Keratinocyte (primary cell): Measurements from ENCODE around the gene CREM. TPM values are rescaled to one million over a fixed set of nuclear protein-coding genes. Genes with fewer than 3 reads are reported as not detected.
A peak's percentile ranks its signal among the peaks of the same experiment; 100 is the strongest.

ENCODE experiments used
- DNase-seq: peaks from one replicate; pipeline ENCODE4 v3.0.0-alpha.2; 2011; ENCODE audit warnings: low read depth, missing footprints, low spot score
- FAIRE-seq: peaks from 2 replicates; lab custom pipeline; 2011; peaks lifted over from hg19 to GRCh38; lab: Jason Lieb, UNC
- H2AFZ ChIP-seq: 2 replicates; pipeline ENCODE4 v1.6.0; 2012; ENCODE audit warnings: low read length, control low read depth, inconsistent platforms; ENCODE audit not compliant: control insufficient read depth
- H3K27ac ChIP-seq: 2 replicates; pipeline ENCODE4 v1.5.1; 2011; ENCODE audit warnings: low read length; ENCODE audit not compliant: control insufficient read depth, insufficient read depth
- H3K27me3 ChIP-seq: 3 replicates; pipeline ENCODE4 v1.6.0; 2011; ENCODE audit warnings: low read length; ENCODE audit not compliant: control insufficient read depth, insufficient read depth; ENCODE audit errors: extremely low read depth
- H3K36me3 ChIP-seq, 2 experiments: 2 replicates in 1 of 2; 3 replicates in 1 of 2; pipeline ENCODE4 v1.5.1; 2011; ENCODE audit warnings: low read length in 2 of 2, mild to moderate bottlenecking in 1 of 2; ENCODE audit not compliant: control insufficient read depth in 2 of 2, insufficient read depth in 2 of 2; ENCODE audit errors: extremely low read depth in 1 of 2
- H3K4me1 ChIP-seq: 3 replicates; pipeline ENCODE4 v1.5.1; 2011; ENCODE audit warnings: low read length; ENCODE audit not compliant: control insufficient read depth, insufficient read depth; ENCODE audit errors: extremely low read depth
- H3K4me2 ChIP-seq: 3 replicates; pipeline ENCODE4 v1.6.0; 2011; ENCODE audit warnings: low read depth, low read length; ENCODE audit not compliant: control insufficient read depth, insufficient read depth; ENCODE audit errors: extremely low read depth
- H3K4me3 ChIP-seq, 3 experiments: fragments of 200-600 bp in 1 of 3; sonication (generic) in 1 of 3; 2 replicates in 2 of 3; 3 replicates in 1 of 3; pipeline ENCODE4 v1.5.1; 2011 to 2016; ENCODE audit warnings: low read length in 3 of 3, mild to moderate bottlenecking in 3 of 3, control low read depth in 2 of 3, inconsistent platforms in 1 of 3, low read depth in 1 of 3, mixed read lengths in 1 of 3, mixed run types in 1 of 3, moderate library complexity in 1 of 3; ENCODE audit not compliant: control insufficient read depth in 2 of 3, insufficient read depth in 2 of 3; ENCODE audit errors: extremely low read depth in 1 of 3
- H3K79me2 ChIP-seq: 2 replicates; pipeline ENCODE4 v1.6.0; 2012; ENCODE audit warnings: low read length; ENCODE audit not compliant: control insufficient read depth, insufficient read depth
- H3K9ac ChIP-seq: 3 replicates; pipeline ENCODE4 v1.6.0; 2011; ENCODE audit warnings: low read length; ENCODE audit not compliant: control insufficient read depth, insufficient read depth; ENCODE audit errors: extremely low read depth
- H3K9me1 ChIP-seq: 3 replicates; pipeline ENCODE4 v1.6.0; 2011; ENCODE audit warnings: low read length; ENCODE audit not compliant: control insufficient read depth, insufficient read depth; ENCODE audit errors: extremely low read depth
- H3K9me3 ChIP-seq: 2 replicates; pipeline ENCODE4 v1.5.1; 2012; ENCODE audit warnings: low read depth, low read length; ENCODE audit not compliant: control insufficient read depth
- H4K20me1 ChIP-seq: 3 replicates; pipeline ENCODE4 v1.6.0; 2011; ENCODE audit warnings: low read length; ENCODE audit not compliant: control insufficient read depth, insufficient read depth; ENCODE audit errors: extremely low read depth
- EZH2 ChIP-seq: IDR thresholded peaks from one replicate; pipeline ENCODE4 v1.6.1; 2012; ENCODE audit warnings: inconsistent platforms, mild to moderate bottlenecking, low read length, moderate library complexity
- dilution Hi-C: fragments of 300-500 bp; cut with MboI; formaldehyde crosslinking; loops from one replicate; pipeline ENCODE4 v1.7.0; 2020; ENCODE audit warnings: low sequenced_read_pairs; ENCODE audit not compliant: extremely low pct_ligation_motif_present
- polyA plus RNA-seq, 5 experiments: library from polyadenylated mRNA; depleted of rRNA in 3 of 5; stranded (reverse) in 3 of 5; stranded (forward) in 1 of 5; unstranded in 1 of 5; fragments of >200 nt; gene quantifications; 1 replicate in 1 of 5; 2 replicates in 3 of 5; 3 replicates in 1 of 5; pipeline versions ENCODE4 v1.2.1 to v1.2.3, GENCODE V29; 2011 to 2012; ENCODE audit warnings: missing spikeins in 2 of 5, low read depth in 1 of 5, low replicate concordance in 1 of 5
- TF ChIP-seq, protein P1 (sequence below), 3 experiments: IDR thresholded peaks in 1 of 3; conservative IDR thresholded peaks in 1 of 3; optimal IDR thresholded peaks in 1 of 3; 2 replicates in 2 of 3; 3 replicates in 1 of 3; pipeline versions ENCODE3 to v1.5.1; 2011; ENCODE audit warnings: low read length in 3 of 3, mild to moderate bottlenecking in 3 of 3, moderate library complexity in 2 of 3, control low read depth in 1 of 3, inconsistent platforms in 1 of 3; ENCODE audit not compliant: insufficient read depth in 2 of 3; ENCODE audit errors: extremely low read depth in 1 of 3

The CREM gene
- polyA plus RNA-seq, 1 donor (not counting 4 experiments of a cell fraction or from before 2014, with no cell fraction given) = 23.3 TPM

DNA sequence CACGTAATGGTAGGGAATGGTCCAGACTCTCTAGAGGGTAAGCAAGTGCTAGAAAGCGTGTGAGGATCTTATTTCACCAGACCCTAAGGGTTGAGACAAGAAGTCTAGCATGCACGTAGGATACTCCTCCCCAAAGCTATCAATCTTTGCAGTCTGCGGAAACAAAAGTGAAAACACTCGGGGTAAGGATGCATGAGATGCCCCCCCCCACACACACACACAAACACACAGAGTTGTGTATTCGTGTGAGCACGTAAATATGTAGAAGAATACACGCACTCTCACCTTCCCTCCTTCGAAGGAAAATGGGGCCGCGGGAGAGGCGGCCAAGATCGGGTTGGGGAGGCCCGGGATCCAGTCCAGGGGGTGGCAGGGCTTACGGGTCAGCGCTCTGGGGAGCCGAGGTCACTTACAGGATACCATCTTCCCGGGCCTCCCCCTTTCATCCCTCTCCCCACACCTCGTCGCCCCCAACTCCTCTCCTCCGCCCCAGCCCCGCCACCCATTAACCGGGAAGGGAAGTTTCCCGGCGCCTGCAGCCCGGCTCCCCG lies 37.0 kb upstream of the CREM start:
- peak overlapping the region; percentile 84 for H2AFZ ChIP-seq
- H3K9ac ChIP-seq = peak overlapping the region; percentile 80
- no peaks in the 10 kb centered on the region for H3K27me3 ChIP-seq
- H3K27ac ChIP-seq = peak overlapping the region; percentile 80
- DNase-seq (no peak), FAIRE-seq (no peak)
- dilution Hi-C loops = no loop called here
- H3K4me1 ChIP-seq = peaks cover 10% of the 10 kb centered on the region
- H3K4me3 ChIP-seq = peak overlapping the region; percentile 90 to 97 (median 96)
- peaks cover 0 to 1% of the 10 kb centered on the region in 2 experiments for H3K36me3 ChIP-seq
- H3K9me1 ChIP-seq = peaks cover 2% of the 10 kb centered on the region
- H3K4me2 ChIP-seq = peak overlapping the region; percentile 98
- peaks cover 51% of the 10 kb centered on the region for H3K79me2 ChIP-seq
- H4K20me1 ChIP-seq = no peaks in the 10 kb centered on the region
- TF ChIP-seq, protein P1, sequence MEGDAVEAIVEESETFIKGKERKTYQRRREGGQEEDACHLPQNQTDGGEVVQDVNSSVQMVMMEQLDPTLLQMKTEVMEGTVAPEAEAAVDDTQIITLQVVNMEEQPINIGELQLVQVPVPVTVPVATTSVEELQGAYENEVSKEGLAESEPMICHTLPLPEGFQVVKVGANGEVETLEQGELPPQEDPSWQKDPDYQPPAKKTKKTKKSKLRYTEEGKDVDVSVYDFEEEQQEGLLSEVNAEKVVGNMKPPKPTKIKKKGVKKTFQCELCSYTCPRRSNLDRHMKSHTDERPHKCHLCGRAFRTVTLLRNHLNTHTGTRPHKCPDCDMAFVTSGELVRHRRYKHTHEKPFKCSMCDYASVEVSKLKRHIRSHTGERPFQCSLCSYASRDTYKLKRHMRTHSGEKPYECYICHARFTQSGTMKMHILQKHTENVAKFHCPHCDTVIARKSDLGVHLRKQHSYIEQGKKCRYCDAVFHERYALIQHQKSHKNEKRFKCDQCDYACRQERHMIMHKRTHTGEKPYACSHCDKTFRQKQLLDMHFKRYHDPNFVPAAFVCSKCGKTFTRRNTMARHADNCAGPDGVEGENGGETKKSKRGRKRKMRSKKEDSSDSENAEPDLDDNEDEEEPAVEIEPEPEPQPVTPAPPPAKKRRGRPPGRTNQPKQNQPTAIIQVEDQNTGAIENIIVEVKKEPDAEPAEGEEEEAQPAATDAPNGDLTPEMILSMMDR (optimal IDR thresholded peaks at IDR 0.05 in 1 of 3, IDR thresholded peaks at IDR 0.05 in 1 of 3, conservative IDR thresholded peaks at IDR 0.05 in 1 of 3; ENCODE audit: extremely low read depth in 1 of 3, insufficient read depth in 2 of 3, low read length in 3 of 3) = no peak
- TF ChIP-seq EZH2 = no peak
- peaks cover 3% of the 10 kb centered on the region for H3K9me3 ChIP-seq

DNA sequence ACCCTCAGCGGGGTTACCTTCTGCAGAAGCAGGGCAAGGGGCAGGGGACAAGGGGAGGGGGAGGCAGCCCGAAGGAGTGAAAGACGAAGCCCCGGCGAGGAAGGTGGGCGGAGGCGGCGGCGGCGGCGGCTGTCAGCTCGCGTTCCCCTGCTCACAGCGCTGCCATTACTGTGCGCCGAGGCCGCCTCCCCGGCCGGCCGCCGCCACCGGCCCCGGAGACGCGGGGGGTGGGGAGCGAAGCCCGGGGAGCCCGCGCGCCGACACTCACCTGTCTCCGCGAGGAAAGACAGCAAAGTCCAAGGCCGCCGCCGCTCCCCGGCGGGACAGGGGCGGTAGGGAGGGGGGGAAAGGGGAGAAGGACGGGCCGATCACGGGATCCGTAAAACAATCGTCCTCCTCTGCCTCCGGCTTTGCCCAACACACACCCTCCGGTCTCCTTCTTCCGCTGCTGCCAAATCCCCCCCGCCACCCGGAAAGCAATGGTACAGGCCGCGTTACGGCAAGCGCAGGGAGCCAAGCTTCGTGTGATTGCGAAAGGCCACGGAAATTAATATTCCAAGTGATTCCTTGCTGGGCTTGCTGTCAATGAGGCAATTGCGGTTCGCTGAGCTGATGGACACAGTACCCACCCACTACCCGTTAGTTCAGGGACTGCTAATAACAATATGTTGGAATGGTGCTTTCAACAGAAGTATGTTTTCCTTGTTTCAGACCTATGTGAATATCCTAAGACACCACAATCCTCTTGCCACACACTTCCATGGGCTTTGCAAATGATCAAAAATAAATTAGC lies 36.3 kb upstream of the CREM start, which contains the start of gene CUL2:
Gene CUL2 (minus strand): TSS at position 180 of the 793 bp plus-strand sequence. CDS start 19,024 bp downstream, outside the sequence.
- dilution Hi-C loops = no loop called here
- H4K20me1 ChIP-seq = no peaks in the 10 kb centered on the region
- H3K9ac ChIP-seq = peak within 1 kb of the TSS; percentile 80
- H3K4me3 ChIP-seq = peak within 1 kb of the TSS; percentile 90 to 97 (median 96)
- FAIRE-seq = peak; percentile 59
- no peaks in the 10 kb centered on the region for H3K27me3 ChIP-seq
- H2AFZ ChIP-seq = peak within 1 kb of the TSS; percentile 99
- H3K36me3 ChIP-seq = peaks cover 0 to 1% of the 10 kb centered on the region in 2 experiments
- DNase-seq = peak; percentile 62
- H3K9me1 ChIP-seq = peaks cover 2% of the 10 kb centered on the region
- H3K79me2 ChIP-seq = peaks cover 45% of the 10 kb centered on the region
- H3K4me1 ChIP-seq = peaks cover 10% of the 10 kb centered on the region
- no peak for TF ChIP-seq EZH2
- TF ChIP-seq, protein P1 (optimal IDR thresholded peaks at IDR 0.05 in 1 of 3, IDR thresholded peaks at IDR 0.05 in 1 of 3, conservative IDR thresholded peaks at IDR 0.05 in 1 of 3; ENCODE audit: extremely low read depth in 1 of 3, insufficient read depth in 2 of 3, low read length in 3 of 3) = no peak
- H3K9me3 ChIP-seq = peaks cover 3% of the 10 kb centered on the region
- peak within 1 kb of the TSS; percentile 99 for H3K4me2 ChIP-seq
- peak within 1 kb of the TSS; percentile 80 for H3K27ac ChIP-seq
